Measurements from ENCODE around the gene FZD10. TPM values are rescaled to one million over a fixed set of nuclear protein-coding genes. Genes with fewer than 3 reads are reported as not detected.

FZD10 gene
- polyA plus RNA-seq, 12 donors: 4.2 to 27.4 (median 16.7) TPM; not detected in 1

- no peak for DNase-seq
Measured at GRCh38 chr12:130130346-130130745, 31.9 kb upstream of the FZD10 start.

- no peak for DNase-seq
Measured at GRCh38 chr12:130131025-130131424, 31.2 kb upstream of the FZD10 start.

DNA sequence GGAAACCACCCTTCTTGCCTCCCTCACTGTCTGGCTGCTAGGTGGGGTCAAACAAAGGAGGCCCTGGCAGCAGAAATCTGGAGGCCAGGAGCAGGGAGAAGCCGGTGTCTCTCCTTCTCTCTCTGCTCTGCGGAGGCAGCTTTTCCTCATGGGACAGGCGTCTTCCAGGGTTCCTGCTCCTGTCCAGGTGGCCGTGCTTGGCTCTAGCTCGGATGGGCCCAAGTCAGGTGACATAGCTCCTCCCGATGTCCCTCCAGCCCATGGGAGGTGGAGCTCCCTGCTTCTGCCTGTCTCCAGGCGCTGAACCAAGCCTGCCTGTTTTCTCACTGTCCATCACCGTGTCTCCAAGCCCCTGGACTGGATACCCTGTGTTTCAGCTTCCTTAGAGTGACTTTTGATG is 30.5 kb upstream of the FZD10 start:
- no peak for DNase-seq

DNA sequence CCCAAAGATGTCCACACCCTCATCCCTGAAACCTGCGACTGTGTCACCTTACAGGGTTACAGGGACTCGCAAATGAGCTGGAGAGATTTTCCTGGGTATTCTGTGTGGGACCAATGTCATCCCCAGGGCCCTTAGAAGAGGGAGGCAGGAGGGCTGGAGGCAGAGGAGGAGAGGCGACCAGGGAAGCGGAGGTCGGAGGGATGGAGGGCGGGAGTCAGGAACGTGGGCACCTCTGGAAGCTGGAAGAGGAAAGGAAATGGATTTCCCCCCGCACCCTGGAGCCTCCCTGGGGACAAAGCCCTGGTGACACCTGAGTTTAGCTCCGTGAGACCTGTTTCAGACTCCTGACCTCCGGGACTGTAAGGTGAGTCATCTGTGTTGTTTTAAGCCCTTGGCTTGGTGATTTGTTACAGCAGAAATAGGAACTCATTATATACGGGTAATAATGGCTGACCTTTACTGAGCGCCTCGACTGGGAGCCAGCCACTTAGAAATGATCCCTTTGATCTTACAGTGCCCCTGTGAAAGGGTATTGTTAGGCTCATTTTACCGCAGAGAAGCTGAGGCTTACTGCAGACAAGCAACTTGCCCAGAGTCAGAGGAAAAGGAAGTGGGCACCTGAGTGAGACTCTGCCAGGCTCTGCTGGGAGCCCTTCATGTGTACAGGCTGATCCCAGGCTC is 29.3 kb upstream of the FZD10 start:
- no peak for DNase-seq

DNA sequence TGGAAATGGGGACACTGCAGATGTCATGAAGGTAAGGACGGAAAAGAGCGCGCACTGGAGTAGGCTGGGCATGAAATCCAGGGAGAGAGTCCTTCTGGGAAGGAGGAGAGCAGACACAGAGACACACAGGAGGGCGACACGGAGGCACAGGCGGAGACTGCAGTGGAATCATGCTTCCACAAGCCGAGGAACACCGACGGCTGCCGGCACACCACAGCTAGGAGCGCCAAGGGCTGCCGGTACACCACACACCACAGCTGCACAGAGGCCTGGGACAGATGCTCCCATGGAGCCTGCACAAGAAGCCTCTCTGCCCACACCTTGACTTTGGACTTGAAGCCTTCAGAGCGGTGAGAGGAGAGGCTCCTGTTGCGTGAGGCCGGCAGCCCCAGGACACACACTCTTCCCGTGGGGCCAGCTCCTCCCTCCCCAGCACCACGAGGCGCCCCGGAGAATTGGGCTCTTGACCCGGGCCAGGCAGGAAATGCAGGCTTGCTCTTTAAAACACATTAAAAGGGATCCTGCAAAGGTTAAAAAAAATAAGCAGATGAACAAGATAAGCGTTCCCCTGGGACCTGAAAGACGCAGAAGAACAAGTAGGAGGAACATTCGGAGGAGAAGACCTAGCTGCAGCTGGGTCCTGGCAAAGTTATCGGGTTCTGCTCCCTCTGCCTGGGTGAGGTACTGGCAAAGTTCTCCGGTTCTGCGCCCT is 28.3 kb upstream of the FZD10 start:
- DNase-seq: no peak

- DNase-seq: no peak
Measured at GRCh38 chr12:130134563-130134915, 27.7 kb upstream of the FZD10 start.

GRCh38 chr12:130136509-130137039 is 25.7 kb upstream of the FZD10 start:
- DNase-seq: no peak

DNA sequence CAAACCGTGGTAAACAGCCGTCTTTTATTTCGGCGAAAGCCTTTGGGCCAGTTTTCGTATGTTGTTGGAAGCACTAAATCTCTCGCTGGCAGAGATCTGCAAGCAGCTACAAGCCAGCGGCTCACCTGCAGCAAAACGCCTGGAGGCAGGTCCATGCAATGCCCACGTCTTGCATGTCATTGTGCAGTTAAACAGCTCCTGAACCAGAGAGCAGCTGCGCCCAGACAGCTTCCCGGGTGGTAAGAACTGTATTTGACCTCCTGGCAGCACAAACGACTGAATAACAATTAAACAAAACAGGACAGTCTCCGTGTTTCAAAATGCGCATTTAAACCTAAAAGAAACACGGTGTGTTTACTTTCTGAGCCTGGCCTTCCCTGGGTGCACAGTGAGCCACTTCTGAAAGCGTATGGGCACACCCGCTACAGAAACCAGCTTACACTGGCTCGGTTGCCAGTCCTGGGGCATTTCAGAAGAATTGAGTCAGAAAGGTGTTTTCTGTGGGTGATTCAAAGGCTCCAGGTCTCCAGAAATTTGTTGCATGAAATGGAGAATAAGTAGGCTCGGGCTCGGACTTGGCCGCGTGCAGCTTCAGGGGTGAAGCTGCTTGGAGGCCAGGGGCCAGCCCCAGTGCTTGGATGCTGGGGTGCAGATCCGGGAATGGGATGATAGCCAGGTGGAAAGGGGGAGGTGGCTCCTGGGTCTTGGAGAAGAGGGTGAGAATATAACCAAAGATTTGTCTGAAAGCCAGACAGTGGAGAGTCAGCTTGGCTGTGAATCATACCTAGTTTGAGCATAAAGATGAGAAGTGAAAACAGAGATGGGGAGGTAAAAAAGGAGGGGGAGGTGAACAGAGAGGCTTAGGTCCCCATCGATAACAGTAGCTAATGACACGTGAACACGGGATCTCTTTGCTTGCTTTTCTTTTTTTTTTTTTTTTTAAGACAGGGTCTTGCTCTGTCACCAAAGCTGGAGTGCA is 24.9 kb upstream of the FZD10 start:
- DNase-seq: no peak

GRCh38 chr12:130138478-130138877 is 23.8 kb upstream of the FZD10 start:
- no peak for DNase-seq

DNA sequence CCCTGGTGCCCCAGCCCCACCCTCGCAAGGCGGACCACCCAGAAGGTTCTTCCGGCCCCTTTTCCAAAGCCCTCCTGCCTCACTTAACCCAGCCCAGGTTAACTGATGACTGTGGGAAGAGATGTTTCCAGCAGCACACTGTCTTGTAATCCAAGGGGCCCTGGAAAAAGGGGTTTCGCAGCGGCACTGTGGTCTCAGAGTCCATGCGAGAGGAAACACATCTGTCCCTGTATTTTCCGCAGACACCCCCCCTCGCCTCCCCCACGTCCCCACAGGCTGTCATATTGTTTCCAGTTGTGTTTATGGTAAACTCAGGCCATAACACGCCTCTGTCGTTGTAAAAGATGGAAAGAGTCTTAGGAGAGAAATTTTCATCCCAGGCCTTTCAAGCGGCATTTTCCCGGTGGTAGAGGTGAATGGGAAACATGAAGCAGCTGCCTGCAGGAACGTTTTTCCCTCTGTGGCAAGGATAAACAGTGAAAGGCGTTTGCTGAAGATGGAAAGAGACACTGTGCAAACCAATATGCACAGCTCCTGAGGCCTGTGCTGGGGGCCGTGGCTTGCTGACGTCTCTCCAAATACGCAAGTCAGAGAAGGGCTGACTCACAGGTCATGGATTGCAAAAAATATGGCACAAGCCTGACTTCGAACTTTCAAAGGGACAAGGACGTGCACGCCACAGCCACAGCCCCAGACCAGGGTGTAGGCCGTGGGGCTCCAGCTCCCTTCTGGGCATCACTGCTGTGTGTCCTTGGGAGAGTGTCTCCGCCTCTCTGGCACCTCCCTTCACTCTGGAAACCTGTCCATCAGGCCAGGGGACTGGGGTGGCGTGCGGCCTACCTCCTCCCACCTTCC is 22.5 kb upstream of the FZD10 start:
- no peak for DNase-seq

GRCh38 chr12:130141105-130141504 is 21.2 kb upstream of the FZD10 start:
- DNase-seq: no peak

GRCh38 chr12:130141901-130142683 is 20.2 kb upstream of the FZD10 start:
- DNase-seq: no peak

DNA sequence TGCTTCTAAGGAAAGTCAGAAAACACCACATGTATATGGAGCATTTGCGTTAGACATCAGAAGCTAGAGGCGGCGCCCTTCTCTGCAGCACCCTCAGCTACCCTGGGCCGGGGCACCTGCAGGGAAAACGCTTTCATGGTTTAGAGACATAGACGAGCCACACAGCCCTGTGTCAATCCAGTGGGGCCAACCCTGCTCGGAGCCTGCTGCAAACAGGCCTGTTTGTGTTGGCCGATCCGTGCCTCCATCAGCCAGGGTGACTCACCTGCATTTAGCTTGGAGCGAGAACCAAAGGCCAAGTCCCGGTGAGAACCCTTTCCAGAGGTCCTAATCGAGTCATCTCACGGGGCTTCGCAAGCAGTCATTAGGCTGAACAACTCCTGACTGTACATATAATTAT is 19.5 kb upstream of the FZD10 start:
- DNase-seq: no peak

- no peak for DNase-seq
Measured at GRCh38 chr12:130143136-130143535, 19.1 kb upstream of the FZD10 start.

GRCh38 chr12:130144256-130144655 is 18.0 kb upstream of the FZD10 start:
- no peak for DNase-seq

DNA sequence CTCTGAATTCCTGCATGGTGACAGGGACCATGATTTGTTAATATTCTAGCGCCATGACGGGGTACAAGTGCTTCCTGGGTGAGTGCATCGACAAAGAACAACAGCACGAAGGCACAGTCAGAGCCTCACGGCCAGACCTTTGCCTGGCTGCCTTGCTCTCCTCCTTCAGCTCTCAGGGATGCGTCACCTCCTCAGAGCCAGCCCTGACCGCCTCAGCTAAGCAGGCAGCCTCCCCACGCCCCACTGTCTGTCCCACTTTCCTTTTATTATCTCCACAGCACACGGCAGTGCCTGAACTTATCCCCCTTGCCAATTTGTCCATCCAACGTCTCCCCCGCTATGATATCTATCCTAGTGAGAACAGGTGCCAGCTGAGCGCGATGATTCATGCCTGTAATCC is 16.5 kb upstream of the FZD10 start:
- DNase-seq: no peak

DNA sequence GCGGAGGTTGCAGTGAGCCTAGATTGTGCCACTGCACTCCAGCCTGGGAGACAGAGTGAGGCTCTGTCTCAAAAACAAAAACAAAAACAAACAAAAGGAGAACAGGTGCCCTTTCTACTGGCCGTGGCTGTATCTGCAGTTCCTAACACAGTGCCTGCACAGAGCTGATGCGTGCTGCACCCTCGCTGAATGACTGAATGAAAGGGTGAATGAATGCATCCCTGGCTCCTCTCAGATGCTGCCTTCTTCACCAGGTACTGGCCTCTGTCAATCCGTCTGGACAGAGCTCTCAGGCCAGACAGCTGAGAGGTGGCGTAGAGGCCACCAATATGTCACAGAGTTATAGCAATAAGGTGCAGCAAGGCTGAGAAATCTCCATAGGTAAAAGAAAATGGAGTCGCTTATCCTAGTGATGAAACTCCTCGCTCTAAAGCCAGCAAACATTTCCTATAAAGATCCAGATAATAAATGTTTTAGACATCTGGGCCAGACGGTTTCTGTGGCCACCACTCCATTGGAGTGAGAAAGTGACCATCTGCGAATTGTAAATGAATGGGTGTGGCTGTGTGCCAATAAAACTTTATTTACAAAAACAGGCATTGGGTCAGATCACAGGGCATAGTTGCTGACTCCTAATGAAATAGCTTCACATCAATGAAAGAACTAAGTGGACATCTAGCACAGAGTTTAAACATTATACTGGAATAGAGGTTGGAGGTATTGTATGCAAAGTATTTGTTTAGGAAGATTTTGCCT is 15.9 kb upstream of the FZD10 start:
- no peak for DNase-seq

DNA sequence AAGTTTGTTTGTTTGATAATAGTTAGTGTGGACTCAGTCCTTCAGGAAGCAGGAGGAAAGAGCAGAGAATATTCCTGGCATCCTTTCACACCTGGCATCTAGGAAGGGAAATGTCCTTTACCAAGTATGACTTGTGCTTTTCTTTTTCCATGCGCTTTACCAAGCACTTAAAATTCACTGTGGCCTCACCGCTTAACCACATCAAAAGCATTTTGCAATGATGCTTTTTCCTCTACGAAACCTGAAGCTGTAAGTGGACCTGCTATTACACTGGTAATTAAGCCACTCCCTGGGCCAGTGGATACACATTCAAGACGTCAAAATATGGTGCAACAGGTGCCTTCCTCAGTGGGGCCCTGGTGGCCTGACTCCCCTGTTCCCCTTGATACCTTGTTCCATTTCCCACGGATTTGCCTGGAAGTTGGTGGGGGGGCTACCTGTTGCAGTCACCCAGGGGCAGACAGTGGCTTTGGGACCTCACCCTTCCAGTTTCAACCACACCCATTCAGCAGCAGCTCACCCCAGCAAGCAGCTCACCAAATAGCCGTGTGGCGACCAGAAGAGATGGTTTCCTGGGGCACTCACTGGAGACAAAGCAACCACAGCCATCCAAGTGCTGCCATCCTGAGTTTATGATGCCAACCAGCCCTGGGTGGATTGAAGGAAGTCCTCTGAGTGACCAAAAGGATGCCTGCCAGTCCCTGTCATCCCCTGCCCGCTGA is 14.2 kb upstream of the FZD10 start:
- peak; percentile 39 for DNase-seq

GRCh38 chr12:130151846-130152245 is 10.4 kb upstream of the FZD10 start:
- no peak for DNase-seq
